Panc1 (cell line): ENCODE results near the gene INTS3. TPM values are rescaled to one million over a fixed set of nuclear protein-coding genes. Genes with fewer than 3 reads are reported as not detected.

Source experiments
- ATAC-seq: fragments of 200-7000 bp; cut with Tn5 transposase; 2 replicates; pipeline ENCODE4 v1.9.1; 2020; ENCODE audit warnings: mild to moderate bottlenecking, moderate library complexity
- Bru-seq: library from RNA; stranded (reverse); fragments of 400-500 nt; gene quantifications from one replicate; lab custom pipeline; 2021; lab: Mats Ljungman, UMichigan
- BruChase-seq, 2 experiments: library from RNA; stranded (reverse); fragments of 400-500 nt; gene quantifications; one replicate each; lab custom pipeline; 2021; lab: Mats Ljungman, UMichigan
- BruUV-seq: library from RNA; stranded (reverse); fragments of 400-500 nt; replicated peaks from 2 replicates; lab custom pipeline; 2021; lab: Mats Ljungman, UMichigan
- CTCF ChIA-PET: fragments of 300-600 bp; sonication (Branson Sonifier 250); formaldehyde crosslinking; loops from one replicate; lab custom pipeline; 2022; ENCODE audit warnings: antibody characterized with exemption; lab: Charles Lee
- POLR2A ChIA-PET: fragments of 300-600 bp; sonication (Branson Sonifier 250); formaldehyde crosslinking; loops from one replicate; lab custom pipeline; 2022; ENCODE audit warnings: antibody characterized with exemption; lab: Charles Lee
- DNase-seq: peaks from one replicate; pipeline ENCODE4 v3.0.0-alpha.2; 2010; ENCODE audit warnings: low read depth, low spot score
- H3K27ac ChIP-seq: 2 replicates; pipeline ENCODE4 v1.5.1; 2011; ENCODE audit warnings: mild to moderate bottlenecking, low read length, inconsistent platforms
- H3K27me3 ChIP-seq: fragments of 200-500 bp; sonication (Bioruptor generic); 2 replicates; pipeline ENCODE4 v1.6.0; 2014; ENCODE audit warnings: low read length, inconsistent platforms; ENCODE audit not compliant: control insufficient read depth, insufficient read depth
- H3K36me3 ChIP-seq: fragments of 200-500 bp; sonication (Bioruptor generic); 2 replicates; pipeline ENCODE4 v1.5.1; 2014; ENCODE audit warnings: inconsistent platforms, mild to moderate bottlenecking, low read length, moderate library complexity; ENCODE audit not compliant: control insufficient read depth, insufficient read depth
- H3K4me1 ChIP-seq: 2 replicates; pipeline ENCODE4 v1.5.1; 2011; ENCODE audit warnings: inconsistent platforms, mild to moderate bottlenecking, low read length, moderate library complexity; ENCODE audit not compliant: control insufficient read depth, insufficient read depth
- H3K4me3 ChIP-seq, 2 experiments: 2 replicates each; pipeline ENCODE4 v1.5.1; 2011 to 2012; ENCODE audit warnings: low read depth in 2 of 2, low read length in 2 of 2, mild to moderate bottlenecking in 2 of 2, inconsistent platforms in 1 of 2, moderate library complexity in 1 of 2
- H3K9me3 ChIP-seq: fragments of 200-500 bp; sonication (Bioruptor generic); 2 replicates; pipeline ENCODE4 v1.5.1; 2014; ENCODE audit warnings: low read depth, mild to moderate bottlenecking, inconsistent platforms, low read length, moderate library complexity; ENCODE audit not compliant: control insufficient read depth, insufficient read depth
- POLR2AphosphoS5 ChIP-seq: IDR thresholded peaks from 2 replicates; pipeline ENCODE4 v1.6.1; 2012; ENCODE audit warnings: mild to moderate bottlenecking, low read depth, low read length, moderate library complexity
- REST ChIP-seq, 2 experiments: IDR thresholded peaks; 2 replicates each; pipeline ENCODE4 v1.6.1; 2011 to 2012; ENCODE audit warnings: low read depth in 2 of 2, control low read depth in 1 of 2, low read length in 1 of 2, mild to moderate bottlenecking in 1 of 2, moderate library complexity in 1 of 2; ENCODE audit not compliant: insufficient read depth in 1 of 2
- SIN3A ChIP-seq: IDR thresholded peaks from 2 replicates; pipeline ENCODE4 v1.6.1; 2012; ENCODE audit warnings: low read depth, mild to moderate bottlenecking, low read length, moderate library complexity, borderline replicate concordance; ENCODE audit not compliant: insufficient read depth
- TCF7L2 ChIP-seq: IDR thresholded peaks from 2 replicates; pipeline ENCODE4 v1.6.1; 2011; ENCODE audit warnings: mild to moderate bottlenecking, low read depth, low read length, inconsistent platforms
- in situ Hi-C: cut with HindIII; loops from 2 replicates; pipeline ENCODE4 v1.10.0; 2016; ENCODE audit warnings: low sequenced_read_pairs, low pct_unique_long_range_greater_than_20kb
- intact Hi-C: fragments of 100-400 bp; cut with micrococcal nuclease; formaldehyde crosslinking; loops from one replicate; pipeline ENCODE4 v1.10.0; 2022; ENCODE audit not compliant: unreplicated experiment
- long read RNA-seq: library from polyadenylated mRNA; unstranded; transcript quantifications from one replicate; pipeline ENCODE4 v2.0.0, GENCODE V29; 2021; ENCODE audit not compliant: unreplicated experiment
- polyA plus RNA-seq: library from polyadenylated mRNA; unstranded; fragments of >200 nt; gene quantifications from one replicate; pipeline ENCODE4 v1.2.1, GENCODE V29; 2012; ENCODE audit warnings: missing spikeins; ENCODE audit not compliant: insufficient read length
- total RNA-seq: library from RNA; stranded (reverse); gene quantifications from one replicate; pipeline ENCODE4 v1.2.1, GENCODE V29; 2021; ENCODE audit not compliant: unreplicated experiment
- TF ChIP-seq, protein P1 (sequence below): fragments of 450-650 bp; IDR thresholded peaks from 2 replicates; pipeline ENCODE4 v1.5.1; 2017; ENCODE audit warnings: mild to moderate bottlenecking

INTS3 gene, protein sequence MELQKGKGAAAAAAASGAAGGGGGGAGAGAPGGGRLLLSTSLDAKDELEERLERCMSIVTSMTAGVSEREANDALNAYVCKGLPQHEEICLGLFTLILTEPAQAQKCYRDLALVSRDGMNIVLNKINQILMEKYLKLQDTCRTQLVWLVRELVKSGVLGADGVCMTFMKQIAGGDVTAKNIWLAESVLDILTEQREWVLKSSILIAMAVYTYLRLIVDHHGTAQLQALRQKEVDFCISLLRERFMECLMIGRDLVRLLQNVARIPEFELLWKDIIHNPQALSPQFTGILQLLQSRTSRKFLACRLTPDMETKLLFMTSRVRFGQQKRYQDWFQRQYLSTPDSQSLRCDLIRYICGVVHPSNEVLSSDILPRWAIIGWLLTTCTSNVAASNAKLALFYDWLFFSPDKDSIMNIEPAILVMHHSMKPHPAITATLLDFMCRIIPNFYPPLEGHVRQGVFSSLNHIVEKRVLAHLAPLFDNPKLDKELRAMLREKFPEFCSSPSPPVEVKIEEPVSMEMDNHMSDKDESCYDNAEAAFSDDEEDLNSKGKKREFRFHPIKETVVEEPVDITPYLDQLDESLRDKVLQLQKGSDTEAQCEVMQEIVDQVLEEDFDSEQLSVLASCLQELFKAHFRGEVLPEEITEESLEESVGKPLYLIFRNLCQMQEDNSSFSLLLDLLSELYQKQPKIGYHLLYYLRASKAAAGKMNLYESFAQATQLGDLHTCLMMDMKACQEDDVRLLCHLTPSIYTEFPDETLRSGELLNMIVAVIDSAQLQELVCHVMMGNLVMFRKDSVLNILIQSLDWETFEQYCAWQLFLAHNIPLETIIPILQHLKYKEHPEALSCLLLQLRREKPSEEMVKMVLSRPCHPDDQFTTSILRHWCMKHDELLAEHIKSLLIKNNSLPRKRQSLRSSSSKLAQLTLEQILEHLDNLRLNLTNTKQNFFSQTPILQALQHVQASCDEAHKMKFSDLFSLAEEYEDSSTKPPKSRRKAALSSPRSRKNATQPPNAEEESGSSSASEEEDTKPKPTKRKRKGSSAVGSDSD
- 77.3 TPM for total RNA-seq
- polyA plus RNA-seq, result 71.5 TPM
- percentile 78 among the genes with signal in this experiment for Bru-seq, nascent RNA
- percentile 87 among the genes with signal in this experiment for BruChase-seq, experiment 1, labeled RNA remaining after a 2-hour chase
- percentile 88 among the genes with signal in this experiment for BruChase-seq, experiment 2, labeled RNA remaining after a 6-hour chase
- long read RNA-seq, full-length matches to known transcripts, result 28 of 87 reads
- long read RNA-seq, partial matches to known transcripts, result 36 of 87 reads
- long read RNA-seq, other reads (novel, unspliced or antisense), result 23 of 87 reads

- H3K9me3 ChIP-seq, result no peaks in the 10 kb centered on the region
- no peaks in the 10 kb centered on the region for H3K27me3 ChIP-seq
- peaks cover 14% of the 10 kb centered on the region for H3K4me1 ChIP-seq
- intact Hi-C loops, result no loop called here
- CTCF ChIA-PET, result interaction anchor here (0.5 to 0.8 kb wide), 4 partner anchors 23 to 364 kb away, joined by 3 to 8 read pairs (median 5); no protein-coding TSS in a partner anchor
- in situ Hi-C loops, result no loop called here
- H3K4me3 ChIP-seq, result peak within 1 kb of the TSS; percentile 89 to 100
- peak; percentile 100 for ATAC-seq
- TF ChIP-seq SIN3A (no peak), TCF7L2 (no peak), REST (IDR thresholded peaks at IDR 0.05; ENCODE audit: insufficient read depth in 1 of 2, low read depth in 2 of 2, low read length in 1 of 2) (no peak), POLR2AphosphoS5 (peak; percentile 88)
- TF ChIP-seq, protein P1, sequence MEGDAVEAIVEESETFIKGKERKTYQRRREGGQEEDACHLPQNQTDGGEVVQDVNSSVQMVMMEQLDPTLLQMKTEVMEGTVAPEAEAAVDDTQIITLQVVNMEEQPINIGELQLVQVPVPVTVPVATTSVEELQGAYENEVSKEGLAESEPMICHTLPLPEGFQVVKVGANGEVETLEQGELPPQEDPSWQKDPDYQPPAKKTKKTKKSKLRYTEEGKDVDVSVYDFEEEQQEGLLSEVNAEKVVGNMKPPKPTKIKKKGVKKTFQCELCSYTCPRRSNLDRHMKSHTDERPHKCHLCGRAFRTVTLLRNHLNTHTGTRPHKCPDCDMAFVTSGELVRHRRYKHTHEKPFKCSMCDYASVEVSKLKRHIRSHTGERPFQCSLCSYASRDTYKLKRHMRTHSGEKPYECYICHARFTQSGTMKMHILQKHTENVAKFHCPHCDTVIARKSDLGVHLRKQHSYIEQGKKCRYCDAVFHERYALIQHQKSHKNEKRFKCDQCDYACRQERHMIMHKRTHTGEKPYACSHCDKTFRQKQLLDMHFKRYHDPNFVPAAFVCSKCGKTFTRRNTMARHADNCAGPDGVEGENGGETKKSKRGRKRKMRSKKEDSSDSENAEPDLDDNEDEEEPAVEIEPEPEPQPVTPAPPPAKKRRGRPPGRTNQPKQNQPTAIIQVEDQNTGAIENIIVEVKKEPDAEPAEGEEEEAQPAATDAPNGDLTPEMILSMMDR, result no peak
- POLR2A ChIA-PET, result interaction anchor here (0.6 to 1.0 kb wide), 7 partner anchors 10 to 263 kb away, joined by 3 to 12 read pairs (median 4); no protein-coding TSS in a partner anchor
- no peaks in the 10 kb centered on the region; the same call in 1 of the 2 replicates for H3K36me3 ChIP-seq
- no TSS peak for BruUV-seq
- peak within 1 kb of the TSS; percentile 98 for H3K27ac ChIP-seq
- peak; percentile 99 for DNase-seq
These were observed at the start of gene INTS3 for GRCh38 chr1:153727463-153728304. INTS3 (plus strand) TSS chr1:153728050; CDS start chr1:153728635, 585 bp downstream.
